GM12801 (cell line): ENCODE results near the gene PODN.

Experiments used
- TF ChIP-seq, protein P1 (sequence below): IDR thresholded peaks from one replicate; pipeline ENCODE4 v1.5.1; 2011; ENCODE audit warnings: control low read depth; ENCODE audit not compliant: insufficient read length; ENCODE audit errors: extremely low read depth

The PODN gene

DNA sequence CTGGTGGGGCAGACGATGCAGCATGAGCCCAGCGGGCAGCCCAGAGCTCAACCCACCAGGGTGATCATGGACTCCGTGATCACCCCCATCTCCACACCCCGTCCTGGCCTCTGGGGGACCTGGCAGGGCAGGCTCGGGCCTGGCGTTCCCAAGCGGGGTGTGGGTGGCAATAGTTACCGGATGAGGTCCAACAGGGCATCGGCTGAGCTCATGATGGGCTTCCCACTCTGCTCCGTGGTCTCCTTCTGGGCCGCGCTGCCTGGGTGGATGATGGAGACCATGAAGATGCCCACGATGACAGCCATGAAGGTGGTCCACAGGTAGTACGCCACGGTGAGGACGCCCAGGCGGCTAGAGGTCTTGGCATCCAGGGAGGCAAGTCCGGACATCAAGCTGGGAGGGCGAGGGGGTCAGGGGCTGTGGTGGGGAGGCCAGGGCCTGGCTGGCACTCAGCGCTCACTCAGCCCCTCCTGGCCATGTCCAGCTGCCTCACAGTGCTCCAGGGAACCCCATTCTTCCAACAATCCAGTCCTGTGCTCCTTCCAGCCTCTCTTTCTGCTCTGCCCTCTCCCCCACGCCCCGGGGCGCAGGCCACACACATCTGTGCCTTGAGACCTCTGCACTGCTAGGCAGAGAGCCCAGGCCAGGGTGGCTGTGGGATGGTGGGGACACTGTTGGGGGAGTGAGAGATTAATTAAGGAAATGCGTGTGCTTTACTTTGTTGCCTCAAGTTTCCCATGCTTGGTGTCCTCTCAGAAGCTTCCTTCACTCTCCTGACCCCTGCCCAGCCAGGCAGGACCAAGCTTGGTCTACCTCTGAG lies 52.8 kb downstream of the PODN start:
- TF ChIP-seq, protein P1, sequence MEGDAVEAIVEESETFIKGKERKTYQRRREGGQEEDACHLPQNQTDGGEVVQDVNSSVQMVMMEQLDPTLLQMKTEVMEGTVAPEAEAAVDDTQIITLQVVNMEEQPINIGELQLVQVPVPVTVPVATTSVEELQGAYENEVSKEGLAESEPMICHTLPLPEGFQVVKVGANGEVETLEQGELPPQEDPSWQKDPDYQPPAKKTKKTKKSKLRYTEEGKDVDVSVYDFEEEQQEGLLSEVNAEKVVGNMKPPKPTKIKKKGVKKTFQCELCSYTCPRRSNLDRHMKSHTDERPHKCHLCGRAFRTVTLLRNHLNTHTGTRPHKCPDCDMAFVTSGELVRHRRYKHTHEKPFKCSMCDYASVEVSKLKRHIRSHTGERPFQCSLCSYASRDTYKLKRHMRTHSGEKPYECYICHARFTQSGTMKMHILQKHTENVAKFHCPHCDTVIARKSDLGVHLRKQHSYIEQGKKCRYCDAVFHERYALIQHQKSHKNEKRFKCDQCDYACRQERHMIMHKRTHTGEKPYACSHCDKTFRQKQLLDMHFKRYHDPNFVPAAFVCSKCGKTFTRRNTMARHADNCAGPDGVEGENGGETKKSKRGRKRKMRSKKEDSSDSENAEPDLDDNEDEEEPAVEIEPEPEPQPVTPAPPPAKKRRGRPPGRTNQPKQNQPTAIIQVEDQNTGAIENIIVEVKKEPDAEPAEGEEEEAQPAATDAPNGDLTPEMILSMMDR = no peak

DNA sequence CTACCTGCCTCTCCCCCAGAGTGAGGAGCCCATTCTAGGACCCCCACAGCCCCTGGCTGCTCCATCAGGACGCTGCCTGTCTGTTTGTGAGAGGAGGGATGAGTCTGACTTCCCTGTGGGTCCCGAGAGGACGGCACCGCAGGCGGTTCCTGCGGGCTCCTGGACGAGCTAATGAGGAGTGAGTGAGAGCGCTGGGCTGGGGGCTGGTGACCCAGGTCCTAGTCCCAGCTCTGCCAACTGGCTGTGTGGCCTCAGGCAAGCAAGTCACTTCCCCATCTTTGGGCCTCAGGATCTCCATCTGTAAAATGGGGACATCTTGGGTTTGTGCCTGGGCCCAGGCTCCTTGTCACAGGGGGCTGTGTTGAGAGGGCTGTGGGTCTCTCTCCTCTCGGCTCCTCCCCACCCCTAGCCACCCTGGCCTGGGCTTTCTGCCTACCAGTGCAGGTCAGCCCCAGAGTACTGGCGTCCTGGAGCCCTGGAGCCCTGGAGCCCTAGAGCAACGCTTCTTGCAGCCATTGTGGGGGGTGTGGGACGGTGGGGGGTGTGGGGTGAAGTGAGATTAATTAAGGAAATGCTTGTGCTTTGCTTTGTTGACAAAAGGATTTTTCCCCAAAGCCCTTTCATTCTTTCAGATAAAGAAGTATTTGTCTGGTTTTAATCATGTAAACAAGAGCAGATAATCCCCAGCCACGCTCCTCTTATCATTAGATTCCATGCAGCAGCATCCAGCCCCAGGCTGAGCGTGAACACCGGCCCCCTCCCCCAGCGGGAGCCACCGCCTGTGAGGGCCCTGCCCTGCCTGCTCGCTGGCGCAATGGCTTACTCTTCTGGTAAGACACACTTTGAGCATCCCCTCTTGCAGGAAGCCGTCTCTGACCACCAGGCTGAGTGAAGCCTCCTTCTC lies 53.6 kb downstream of the PODN start:
- TF ChIP-seq, protein P1 = no peak

DNA sequence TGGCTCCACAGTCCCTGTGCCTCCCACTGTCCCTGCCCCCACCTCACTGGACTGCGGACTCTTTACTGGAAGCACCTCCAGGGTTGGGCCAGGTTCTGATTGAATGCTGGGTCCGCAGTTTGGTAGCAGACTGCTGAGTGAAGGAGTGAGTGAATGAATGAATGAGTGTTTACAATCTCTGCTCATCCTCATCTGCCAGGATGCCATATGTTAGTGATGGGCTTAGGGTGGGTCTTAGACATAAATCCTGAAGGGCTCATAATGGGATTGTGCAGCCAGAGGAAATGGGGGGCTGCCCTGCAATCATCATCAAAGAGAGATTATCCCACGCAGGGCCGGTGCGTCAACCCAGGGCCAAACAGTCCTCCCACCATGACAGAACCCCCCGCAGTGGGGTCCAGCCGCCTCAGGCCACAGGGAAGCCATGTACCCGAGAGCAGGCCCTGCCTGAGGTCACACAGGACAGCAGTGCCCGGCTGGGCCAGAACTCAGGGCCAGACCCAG lies 54.3 kb downstream of the PODN start:
- TF ChIP-seq, protein P1 = no peak

DNA sequence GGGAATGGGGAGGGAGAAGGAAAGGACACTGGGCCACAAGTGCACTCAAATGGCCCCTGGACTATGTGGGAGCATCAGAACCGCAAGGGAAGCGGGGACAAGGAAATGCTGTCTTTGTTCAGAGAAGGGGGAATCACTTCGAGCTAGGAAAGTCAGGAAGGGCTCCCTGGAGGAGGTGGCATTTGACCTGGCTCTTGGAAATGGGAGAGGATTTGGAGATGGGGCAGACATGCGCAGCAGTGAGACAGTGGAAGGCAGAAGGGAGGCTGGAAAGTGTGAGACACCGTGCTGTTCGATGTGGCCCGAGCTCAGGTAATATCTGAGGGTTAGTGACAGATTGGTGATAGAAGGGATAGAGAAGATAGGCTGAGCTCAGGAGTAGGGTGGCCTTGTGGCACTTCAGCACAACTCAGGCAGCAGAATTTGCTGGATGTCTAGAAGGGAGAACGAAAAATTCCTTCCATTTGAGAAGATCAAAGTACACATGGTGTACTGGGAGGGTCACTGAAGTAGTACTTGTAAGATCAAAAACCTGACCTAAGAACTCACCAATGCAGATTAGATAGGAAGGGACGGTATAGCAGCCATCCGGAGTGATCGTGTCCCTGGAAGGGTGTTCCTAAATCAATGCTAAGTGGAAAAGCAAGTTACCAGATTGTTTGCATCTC lies 55.1 kb downstream of the PODN start:
- TF ChIP-seq, protein P1 = no peak

DNA sequence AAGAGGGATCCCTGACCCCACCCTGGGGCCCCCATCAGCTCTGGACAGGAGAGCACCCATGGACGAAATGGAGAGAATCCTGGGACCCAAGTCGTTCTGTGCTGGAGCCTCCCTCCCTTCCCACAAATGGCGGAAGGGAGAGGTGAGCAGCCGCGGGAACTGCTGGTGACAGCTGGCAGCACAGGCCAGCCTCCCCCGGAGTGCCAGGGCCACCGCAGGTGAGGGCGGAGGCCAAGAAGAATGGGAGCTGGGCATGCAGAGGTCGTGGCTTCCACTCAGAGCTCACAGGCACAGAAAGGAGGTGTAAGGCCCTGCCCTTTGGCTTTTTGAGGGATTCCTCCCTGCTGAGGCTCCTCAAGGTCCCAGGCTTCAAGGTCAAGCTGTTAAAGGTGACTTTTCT lies 55.8 kb downstream of the PODN start:
- TF ChIP-seq, protein P1 = no peak

DNA sequence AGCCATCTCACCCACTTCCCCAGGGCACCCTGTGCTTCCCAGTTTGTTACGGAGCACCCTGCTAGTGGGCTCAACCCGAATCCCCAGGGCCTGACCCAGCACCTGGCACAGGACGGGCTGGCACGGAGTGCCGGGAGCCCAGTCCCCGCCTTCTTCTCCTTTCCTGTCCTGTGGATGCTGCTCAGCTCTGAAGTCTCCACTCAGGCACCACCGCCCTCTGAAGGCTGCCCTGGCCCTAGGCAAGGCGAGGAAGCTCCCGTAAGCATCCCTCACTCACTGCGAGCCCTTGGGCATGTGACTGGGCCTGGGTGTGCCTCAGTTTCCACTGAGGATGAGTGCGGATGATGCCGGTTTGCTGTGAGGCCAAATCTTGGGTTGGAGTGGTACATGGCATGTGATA lies 58.6 kb downstream of the PODN start:
- TF ChIP-seq, protein P1 = no peak
